ENCODE results near the gene NADSYN1. TPM values are rescaled to one million over a fixed set of nuclear protein-coding genes. Genes with fewer than 3 reads are reported as not detected.

Gene NADSYN1
- total and polyA plus RNA-seq, 8 donors: 28.0 to 320 (median 65.2) TPM

- Histone ChIP-seq H3K9me3 (no peaks in the 10 kb centered on the region), H3K36me3 (peaks cover 53 to 98% (median 95%) of the 10 kb centered on the region in 4 donors), H3K4me1 (no peaks in the 10 kb centered on the region), H3K27ac (no peak overlapping the region), H3K27me3 (no peaks in the 10 kb centered on the region), H3K4me3 (no peak overlapping the region)
- no peak for DNase-seq
- WGBS, 5 donors: 90 to 95% (median 90%) methylated on average over 8 to 9 of the region's 9 CpGs
- intact Hi-C loops (cut with DNase I; ENCODE audit: low total_unique reads): no loop called here
- TF ChIP-seq POLR2A (IDR thresholded peaks at IDR 0.05): no peak
- TF ChIP-seq POLR2AphosphoS5 (IDR thresholded peaks at IDR 0.05): no peak
- TF ChIP-seq EP300 (IDR thresholded peaks at IDR 0.05): no peak
- TF ChIP-seq, protein P1, sequence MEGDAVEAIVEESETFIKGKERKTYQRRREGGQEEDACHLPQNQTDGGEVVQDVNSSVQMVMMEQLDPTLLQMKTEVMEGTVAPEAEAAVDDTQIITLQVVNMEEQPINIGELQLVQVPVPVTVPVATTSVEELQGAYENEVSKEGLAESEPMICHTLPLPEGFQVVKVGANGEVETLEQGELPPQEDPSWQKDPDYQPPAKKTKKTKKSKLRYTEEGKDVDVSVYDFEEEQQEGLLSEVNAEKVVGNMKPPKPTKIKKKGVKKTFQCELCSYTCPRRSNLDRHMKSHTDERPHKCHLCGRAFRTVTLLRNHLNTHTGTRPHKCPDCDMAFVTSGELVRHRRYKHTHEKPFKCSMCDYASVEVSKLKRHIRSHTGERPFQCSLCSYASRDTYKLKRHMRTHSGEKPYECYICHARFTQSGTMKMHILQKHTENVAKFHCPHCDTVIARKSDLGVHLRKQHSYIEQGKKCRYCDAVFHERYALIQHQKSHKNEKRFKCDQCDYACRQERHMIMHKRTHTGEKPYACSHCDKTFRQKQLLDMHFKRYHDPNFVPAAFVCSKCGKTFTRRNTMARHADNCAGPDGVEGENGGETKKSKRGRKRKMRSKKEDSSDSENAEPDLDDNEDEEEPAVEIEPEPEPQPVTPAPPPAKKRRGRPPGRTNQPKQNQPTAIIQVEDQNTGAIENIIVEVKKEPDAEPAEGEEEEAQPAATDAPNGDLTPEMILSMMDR (IDR thresholded peaks at IDR 0.05): no peak
Measured at GRCh38 chr11:71461696-71462095, 8.7 kb downstream of the NADSYN1 start.

DNA sequence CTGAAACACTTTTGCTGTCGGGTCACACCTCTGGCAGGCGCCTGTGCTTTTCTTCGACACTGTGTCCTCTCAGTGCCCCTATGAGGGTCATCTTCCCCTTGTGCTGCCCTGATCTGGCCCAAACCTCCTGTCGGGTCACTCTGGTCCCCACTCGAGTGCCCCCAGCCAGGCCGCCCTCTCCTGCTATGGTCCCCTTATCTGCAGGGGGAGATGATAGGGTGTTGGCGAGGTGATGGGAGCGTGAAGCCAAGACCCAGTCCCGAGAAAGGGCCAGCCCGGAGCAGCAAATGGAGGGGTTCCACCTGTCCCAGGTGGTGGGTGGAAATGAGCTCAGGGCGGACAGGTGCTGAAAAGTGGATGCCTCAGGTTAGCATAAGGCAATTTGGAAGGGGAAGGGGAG, 9.7 kb downstream of the NADSYN1 start:
- intact Hi-C loops (cut with DNase I; ENCODE audit: low total_unique reads): no loop called here

DNA sequence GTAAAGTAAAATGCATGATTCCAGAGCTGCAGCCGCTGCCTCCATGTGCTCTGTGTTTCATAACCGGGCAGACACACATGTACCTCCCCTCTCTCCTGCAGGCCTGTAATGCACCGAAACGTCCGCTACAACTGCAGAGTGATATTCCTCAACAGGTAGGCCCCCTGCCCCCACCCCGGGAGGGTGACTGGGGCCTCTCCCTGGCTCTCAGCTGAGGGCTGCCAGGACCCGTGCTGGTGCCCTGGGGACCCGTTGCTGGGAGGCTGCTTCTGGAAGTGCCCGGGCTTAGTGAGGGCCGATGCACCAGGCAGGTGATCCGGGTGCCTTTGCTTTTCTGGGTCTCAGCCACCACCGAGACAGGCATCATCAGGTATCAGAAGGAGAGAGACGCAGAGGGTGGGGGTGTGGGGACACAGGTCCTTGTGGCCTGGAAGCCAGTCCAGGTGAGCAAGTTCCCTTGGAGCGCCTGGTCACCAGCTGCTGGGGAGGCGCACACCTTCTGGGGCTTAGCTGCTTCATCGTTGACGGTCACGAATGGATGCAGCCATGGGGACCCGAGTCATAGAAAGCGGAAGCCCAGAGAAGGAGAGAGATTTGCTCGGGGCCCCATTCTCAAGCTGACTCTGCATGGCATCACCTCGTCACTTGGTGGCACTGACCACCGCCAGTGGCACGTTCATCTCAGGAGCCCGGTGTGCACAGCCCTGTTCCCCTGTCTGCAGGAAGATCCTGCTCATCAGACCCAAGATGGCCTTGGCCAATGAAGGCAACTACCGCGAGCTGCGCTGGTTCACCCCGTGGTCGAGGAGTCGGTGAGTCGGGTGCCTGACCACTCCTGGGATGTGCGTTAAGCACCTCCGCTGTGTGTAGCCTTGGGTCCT, 10.6 kb downstream of the NADSYN1 start:
- no peaks in the 10 kb centered on the region for H3K4me1 ChIP-seq
- H3K9me3 ChIP-seq: no peaks in the 10 kb centered on the region
- intact Hi-C loops (cut with DNase I; ENCODE audit: low total_unique reads): no loop called here
- peaks cover 38 to 94% (median 91%) of the 10 kb centered on the region in 4 donors for H3K36me3 ChIP-seq
- 93 to 98% (median 95%) methylated on average over 34 of the region's 34 CpGs for WGBS, 5 donors
- no peaks in the 10 kb centered on the region for H3K27me3 ChIP-seq
- no peak overlapping the region for H3K27ac ChIP-seq
- H3K4me3 ChIP-seq: no peak overlapping the region
- DNase-seq: no peak
- TF ChIP-seq EP300 (IDR thresholded peaks at IDR 0.05) (no peak), POLR2AphosphoS5 (IDR thresholded peaks at IDR 0.05) (no peak), POLR2A (IDR thresholded peaks at IDR 0.05) (no peak)
- TF ChIP-seq, protein P1 (IDR thresholded peaks at IDR 0.05): no peak

More for the DNA sequence above, 9.7 kb downstream of the NADSYN1 start:
- no peak for DNase-seq
- Histone ChIP-seq H3K9me3 (no peaks in the 10 kb centered on the region), H3K4me3 (no peak overlapping the region), H3K27me3 (no peaks in the 10 kb centered on the region), H3K27ac (no peak overlapping the region), H3K4me1 (no peaks in the 10 kb centered on the region), H3K36me3 (peaks cover 45 to 98% (median 95%) of the 10 kb centered on the region in 4 donors)
- 93 to 97% (median 94%) methylated on average over 11 of the region's 11 CpGs for WGBS, 5 donors
- TF ChIP-seq POLR2A (IDR thresholded peaks at IDR 0.05) (no peak), POLR2AphosphoS5 (IDR thresholded peaks at IDR 0.05) (no peak), EP300 (IDR thresholded peaks at IDR 0.05) (no peak)
- TF ChIP-seq, protein P1 (IDR thresholded peaks at IDR 0.05): no peak

GRCh38 chr11:71465054-71465453, 12.1 kb downstream of the NADSYN1 start:
- Histone ChIP-seq H3K27me3 (no peaks in the 10 kb centered on the region), H3K36me3 (peaks cover 23 to 82% (median 76%) of the 10 kb centered on the region in 4 donors), H3K4me1 (no peaks in the 10 kb centered on the region), H3K27ac (no peak overlapping the region), H3K4me3 (no peak overlapping the region), H3K9me3 (no peaks in the 10 kb centered on the region)
- no peak for DNase-seq
- 93 to 100% (median 99%) methylated on average over 4 of the region's 4 CpGs for WGBS, 5 donors
- intact Hi-C loops (cut with DNase I; ENCODE audit: low total_unique reads): no loop called here
- TF ChIP-seq POLR2AphosphoS5 (IDR thresholded peaks at IDR 0.05) (no peak), POLR2A (IDR thresholded peaks at IDR 0.05) (no peak)

- intact Hi-C loops (cut with DNase I; ENCODE audit: low total_unique reads): no loop called here
- TF ChIP-seq POLR2A (IDR thresholded peaks at IDR 0.05) (no peak), POLR2AphosphoS5 (IDR thresholded peaks at IDR 0.05) (no peak), EP300 (IDR thresholded peaks at IDR 0.05) (no peak)
- TF ChIP-seq, protein P1 (IDR thresholded peaks at IDR 0.05): no peak
- Histone ChIP-seq H3K4me3 (no peak overlapping the region), H3K4me1 (no peaks in the 10 kb centered on the region), H3K27me3 (no peaks in the 10 kb centered on the region), H3K36me3 (peaks cover 15 to 74% (median 69%) of the 10 kb centered on the region in 4 donors), H3K9me3 (no peaks in the 10 kb centered on the region), H3K27ac (no peak overlapping the region)
- WGBS, 5 donors: 86 to 94% (median 89%) methylated on average over 9 of the region's 9 CpGs
- DNase-seq: no peak
Measured at GRCh38 chr11:71466358-71466757, 13.4 kb downstream of the NADSYN1 start.

All from stomach (tissue), 9 donors.